Astrocyte of the spinal cord (primary cell): ENCODE results near the gene KANSL2.
"Not testable (repeated sequence)": the region's sequence is repeated elsewhere in the genome, so short reads cannot be mapped to it uniquely, and the experiment has no call there.

ENCODE experiments used
- DNase-seq: peaks from one replicate; pipeline ENCODE4 v3.0.0; 2011; ENCODE audit warnings: low read depth, low spot score
- H3K4me3 ChIP-seq: 2 replicates; pipeline ENCODE4 v1.5.1; 2011; ENCODE audit warnings: low read depth, mild to moderate bottlenecking, low read length, moderate library complexity
- in situ Hi-C: cut with HindIII; loops from 2 replicates; pipeline ENCODE4 v1.10.0; 2017; ENCODE audit warnings: low sequenced_read_pairs
- TF ChIP-seq, protein P1 (sequence below): IDR thresholded peaks from 2 replicates; pipeline ENCODE4 v1.5.1; 2012; ENCODE audit warnings: low read depth, mild to moderate bottlenecking, low read length, inconsistent platforms

The KANSL2 gene

DNA sequence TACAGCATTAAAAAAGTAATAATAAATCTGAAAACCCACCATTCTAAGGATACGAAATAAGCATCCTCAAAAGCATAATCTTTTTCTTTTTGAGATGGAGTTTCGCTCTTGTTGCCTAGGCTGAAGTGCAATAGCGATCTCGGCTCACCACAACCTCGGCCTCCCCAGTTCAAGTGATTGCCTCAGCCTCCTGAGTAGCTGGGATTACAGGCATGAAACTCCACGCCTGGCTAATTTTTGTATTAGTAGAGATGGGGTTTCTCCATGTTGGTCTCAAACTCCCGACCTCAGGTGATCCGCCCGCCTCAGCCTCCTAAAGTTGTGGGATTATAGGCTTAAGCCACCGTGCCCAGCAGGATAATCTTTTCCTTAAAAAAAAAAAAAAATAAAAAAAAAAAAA lies 30.2 kb upstream of the KANSL2 start:
- no peak overlapping the region for H3K4me3 ChIP-seq
- no peak for DNase-seq
- TF ChIP-seq, protein P1, sequence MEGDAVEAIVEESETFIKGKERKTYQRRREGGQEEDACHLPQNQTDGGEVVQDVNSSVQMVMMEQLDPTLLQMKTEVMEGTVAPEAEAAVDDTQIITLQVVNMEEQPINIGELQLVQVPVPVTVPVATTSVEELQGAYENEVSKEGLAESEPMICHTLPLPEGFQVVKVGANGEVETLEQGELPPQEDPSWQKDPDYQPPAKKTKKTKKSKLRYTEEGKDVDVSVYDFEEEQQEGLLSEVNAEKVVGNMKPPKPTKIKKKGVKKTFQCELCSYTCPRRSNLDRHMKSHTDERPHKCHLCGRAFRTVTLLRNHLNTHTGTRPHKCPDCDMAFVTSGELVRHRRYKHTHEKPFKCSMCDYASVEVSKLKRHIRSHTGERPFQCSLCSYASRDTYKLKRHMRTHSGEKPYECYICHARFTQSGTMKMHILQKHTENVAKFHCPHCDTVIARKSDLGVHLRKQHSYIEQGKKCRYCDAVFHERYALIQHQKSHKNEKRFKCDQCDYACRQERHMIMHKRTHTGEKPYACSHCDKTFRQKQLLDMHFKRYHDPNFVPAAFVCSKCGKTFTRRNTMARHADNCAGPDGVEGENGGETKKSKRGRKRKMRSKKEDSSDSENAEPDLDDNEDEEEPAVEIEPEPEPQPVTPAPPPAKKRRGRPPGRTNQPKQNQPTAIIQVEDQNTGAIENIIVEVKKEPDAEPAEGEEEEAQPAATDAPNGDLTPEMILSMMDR, result no peak
- in situ Hi-C loops, result no loop called here

DNA sequence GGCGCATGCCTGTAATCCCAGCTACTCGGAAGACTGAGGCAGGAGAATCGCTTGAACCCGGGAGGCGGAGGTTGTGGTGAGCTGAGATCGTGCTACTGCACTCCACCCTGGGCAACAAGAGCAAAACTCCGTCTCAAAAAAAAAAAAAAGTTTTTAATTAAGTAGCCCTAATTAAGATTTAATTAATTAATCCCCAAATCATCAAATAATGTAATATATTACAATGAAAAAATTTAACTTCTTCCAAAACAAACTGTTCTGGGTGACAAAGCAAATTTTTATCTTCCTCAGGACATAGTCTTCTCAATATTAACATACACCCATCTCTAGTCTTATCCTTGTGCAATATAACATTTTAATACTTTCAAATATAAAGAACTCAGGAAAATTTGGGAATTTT lies 16.8 kb upstream of the KANSL2 start:
- in situ Hi-C loops, result not testable (repeated sequence)

DNA sequence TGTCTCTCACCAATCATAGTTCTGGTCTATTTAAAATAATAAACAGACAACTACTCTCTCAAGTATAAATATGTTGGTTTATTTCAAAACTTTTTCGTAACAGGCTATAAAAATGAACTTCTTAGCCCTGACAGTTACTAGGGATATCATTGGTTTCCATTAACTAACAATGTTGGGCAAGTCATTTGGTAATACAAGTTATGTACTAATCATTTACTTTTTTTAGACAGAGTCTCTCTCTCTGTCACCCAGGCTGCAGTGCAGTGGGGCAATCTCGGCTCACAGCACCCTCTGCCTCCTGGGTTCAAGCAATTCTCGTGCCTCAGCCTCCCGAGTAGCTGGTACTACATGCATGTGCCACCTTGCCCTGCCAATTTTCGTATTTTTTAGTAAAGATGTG lies 14.6 kb upstream of the KANSL2 start:
- no peak overlapping the region for H3K4me3 ChIP-seq
- in situ Hi-C loops, result no loop called here
- TF ChIP-seq, protein P1, result no peak
- no peak for DNase-seq

More for the DNA sequence above, 16.8 kb upstream of the KANSL2 start:
- DNase-seq, H3K4me3 ChIP-seq: not testable (repeated sequence)

DNA sequence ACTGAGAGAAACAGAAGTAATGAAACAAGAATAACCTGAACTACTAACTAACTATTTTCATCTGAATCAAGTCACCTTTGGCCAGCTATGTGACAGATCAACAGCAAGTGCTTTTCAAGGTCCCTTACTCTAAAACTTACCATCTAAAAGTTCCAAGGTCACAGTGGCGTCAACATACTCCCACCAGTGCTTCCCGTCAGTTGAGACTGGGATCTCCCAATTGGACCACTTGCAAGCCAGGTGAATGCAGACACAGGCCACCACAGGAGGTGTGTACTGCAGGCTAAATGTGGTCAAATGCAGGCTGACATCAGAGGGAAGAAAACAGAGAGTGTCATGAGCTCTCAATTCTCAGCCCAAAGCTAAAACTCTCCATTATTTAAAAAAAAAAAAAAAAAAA lies 13.8 kb upstream of the KANSL2 start:
- no peak for DNase-seq
- in situ Hi-C loops, result no loop called here
- TF ChIP-seq, protein P1, result no peak
- no peak overlapping the region for H3K4me3 ChIP-seq

DNA sequence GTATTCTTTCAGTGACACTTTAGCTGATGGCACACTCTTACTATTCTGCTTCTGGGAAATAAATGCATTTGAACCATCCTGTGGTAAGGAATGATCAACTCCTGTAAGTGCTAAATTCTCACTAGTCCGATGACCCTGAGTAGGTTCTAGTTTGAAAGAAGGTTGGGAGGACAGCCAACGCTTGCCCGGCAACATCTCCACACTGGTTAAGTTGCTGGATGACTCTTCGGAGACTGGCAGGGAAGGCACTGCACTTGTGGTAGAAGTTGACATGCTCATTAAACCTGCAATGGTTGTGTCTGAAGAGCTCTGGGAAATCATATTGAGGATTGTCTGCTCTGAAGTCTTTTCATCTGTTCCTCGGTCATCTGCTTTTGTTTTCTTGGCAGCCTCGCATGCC lies 12.0 kb upstream of the KANSL2 start:
- DNase-seq, result no peak
- in situ Hi-C loops, result no loop called here
- TF ChIP-seq, protein P1, result no peak
- H3K4me3 ChIP-seq, result no peak overlapping the region

DNA sequence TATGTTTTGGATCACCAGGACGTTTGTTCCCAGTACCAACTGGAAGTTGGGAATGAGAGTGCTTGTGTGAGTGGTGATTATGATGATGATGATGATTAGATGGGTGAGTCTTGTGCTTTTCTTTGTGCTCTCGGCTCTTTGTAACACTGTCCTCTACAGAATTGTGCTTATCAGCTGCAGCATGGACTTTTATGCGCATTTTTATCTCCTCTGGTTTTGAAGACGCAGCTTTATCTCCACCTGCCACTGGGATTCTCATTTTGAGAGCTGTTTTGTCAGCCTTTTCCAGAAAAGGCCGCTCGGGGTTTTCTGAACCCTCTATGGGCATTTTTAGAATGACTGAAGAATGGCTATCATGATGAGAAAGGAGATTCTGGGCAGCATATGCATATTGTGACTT lies 11.5 kb upstream of the KANSL2 start:
- in situ Hi-C loops, result no loop called here
- TF ChIP-seq, protein P1, result no peak
- H3K4me3 ChIP-seq, result no peak overlapping the region
- no peak for DNase-seq

DNA sequence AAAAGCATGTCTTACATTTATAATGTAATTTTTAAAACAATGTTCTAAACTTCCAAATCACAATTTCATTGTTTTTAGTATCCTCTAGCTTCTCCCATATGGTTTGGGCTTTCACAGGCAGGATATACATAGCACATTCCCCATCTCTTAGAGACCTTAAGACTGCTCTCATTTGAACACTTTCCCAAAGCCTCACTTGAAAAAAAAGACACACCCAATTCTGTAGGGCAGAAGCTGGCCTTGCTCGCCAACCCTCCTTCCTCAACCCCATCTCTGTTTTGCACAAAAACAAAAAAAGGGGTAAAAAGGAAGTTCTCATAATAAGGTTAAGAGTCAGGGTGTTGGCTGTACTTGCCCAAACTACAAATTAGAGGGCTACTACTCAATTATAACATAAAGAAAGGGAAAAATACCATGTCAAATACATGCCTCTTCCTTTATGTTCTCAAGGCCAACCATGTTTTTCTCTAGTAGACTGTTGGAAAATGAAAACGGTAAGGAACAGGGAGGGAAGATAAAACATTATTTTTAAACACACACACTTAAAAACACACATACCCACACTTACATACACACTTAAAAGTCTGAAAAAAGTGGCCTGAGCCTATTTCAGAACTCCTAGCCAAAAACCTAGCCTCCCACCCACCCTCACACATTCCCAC lies 9.9 kb upstream of the KANSL2 start:
- in situ Hi-C loops, result no loop called here
- no peak overlapping the region for H3K4me3 ChIP-seq
- TF ChIP-seq, protein P1, result no peak
- DNase-seq, result no peak
